Activated naive CD8-positive, alpha-beta T cell treated with anti-CD3 and anti-CD28 coated beads, Interleukin-2, amount 10 ng/mL, durations not matched to agents 7 days and 5 days (primary cell): ENCODE results near the gene PADI6. TPM values are rescaled to one million over a fixed set of nuclear protein-coding genes. Genes with fewer than 3 reads are reported as not detected.

Source experiments
- ATAC-seq: fragments of 150-1000 bp; cut with Tn5 transposase; one replicate; pipeline ENCODE4 v1.10.0; 2021; ENCODE audit warnings: low read depth, moderate library complexity
- POLR2A ChIA-PET: fragments of 350-600 bp; sonication (Branson Sonifier 250); formaldehyde crosslinking; loops from one replicate; lab custom pipeline; 2021; ENCODE audit warnings: antibody characterized with exemption; lab: Charles Lee
- DNase-seq: peaks from one replicate; pipeline ENCODE4 v3.0.0; 2021
- H3K27ac Mint-ChIP-seq: one replicate; pipeline ENCODE4 v1.8.0; 2022; ENCODE audit warnings: mild to moderate bottlenecking, mixed read lengths
- H3K27me3 Mint-ChIP-seq: one replicate; pipeline ENCODE4 v1.8.0; 2022; ENCODE audit warnings: mild to moderate bottlenecking, moderate library complexity, mixed read lengths
- H3K36me3 Mint-ChIP-seq: one replicate; pipeline ENCODE4 v1.8.0; 2021; ENCODE audit warnings: mild to moderate bottlenecking, mixed read lengths
- H3K4me1 Mint-ChIP-seq: one replicate; pipeline ENCODE4 v1.8.0; 2021; ENCODE audit warnings: mixed read lengths
- H3K4me3 Mint-ChIP-seq: one replicate; pipeline ENCODE4 v1.8.0; 2022; ENCODE audit warnings: mild to moderate bottlenecking, moderate library complexity, mixed read lengths
- H3K9me3 Mint-ChIP-seq: one replicate; pipeline ENCODE4 v1.8.0; 2021; ENCODE audit warnings: mixed read lengths
- total RNA-seq, 2 experiments: library from RNA; stranded (reverse); gene quantifications; one replicate each; pipeline ENCODE4 v1.2.3, GENCODE V29; 2021

Gene PADI6
- total RNA-seq, 2 experiments from 2014 or later, result not detected

DNA sequence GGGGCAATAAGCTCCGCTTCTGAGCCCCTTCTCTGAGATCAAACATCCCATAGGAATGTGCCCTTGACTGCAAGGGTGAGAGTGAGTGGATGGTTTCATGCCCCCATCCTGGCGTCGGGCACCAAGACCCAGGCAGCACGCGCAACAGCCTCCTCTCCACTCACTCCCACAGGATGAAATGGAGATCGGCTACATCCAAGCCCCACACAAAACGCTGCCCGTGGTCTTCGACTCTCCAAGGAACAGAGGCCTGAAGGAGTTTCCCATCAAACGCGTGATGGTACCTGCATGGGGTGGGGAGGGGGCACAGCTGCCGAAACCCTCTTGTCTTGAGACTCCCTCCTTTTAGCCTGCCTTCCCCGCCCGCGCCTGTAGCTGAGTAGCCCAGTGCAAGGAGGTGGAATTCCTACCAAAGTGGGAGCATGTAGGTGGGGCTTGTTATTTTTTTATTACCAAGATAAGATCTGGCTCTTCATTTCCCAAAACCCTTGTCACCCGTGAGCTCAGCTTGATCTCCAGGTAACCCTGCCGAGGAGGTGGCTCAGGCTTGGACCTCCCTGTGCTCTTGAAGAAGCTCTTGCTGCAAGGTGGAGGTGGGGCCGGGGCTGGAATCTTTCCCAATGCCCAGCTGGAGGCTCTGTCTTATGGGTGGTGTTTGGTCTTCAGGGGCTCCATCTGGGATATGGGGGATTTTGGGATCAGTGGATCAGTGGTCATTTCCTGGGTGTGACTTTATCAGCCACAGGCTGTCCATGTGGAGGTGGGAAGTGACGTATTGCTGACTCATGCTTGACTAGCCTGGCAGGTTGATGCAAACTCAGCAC lies 24.0 kb upstream of the PADI6 start:
- Mint-ChIP-seq H3K36me3 (no peaks in the 10 kb centered on the region), H3K4me3 (no peak overlapping the region), H3K4me1 (peaks cover 8% of the 10 kb centered on the region), H3K27me3 (peaks cover 7% of the 10 kb centered on the region), H3K9me3 (no peaks in the 10 kb centered on the region), H3K27ac (no peak overlapping the region)
- POLR2A ChIA-PET, result no interaction called here
- DNase-seq (peak; percentile 19), ATAC-seq (no peak)

DNA sequence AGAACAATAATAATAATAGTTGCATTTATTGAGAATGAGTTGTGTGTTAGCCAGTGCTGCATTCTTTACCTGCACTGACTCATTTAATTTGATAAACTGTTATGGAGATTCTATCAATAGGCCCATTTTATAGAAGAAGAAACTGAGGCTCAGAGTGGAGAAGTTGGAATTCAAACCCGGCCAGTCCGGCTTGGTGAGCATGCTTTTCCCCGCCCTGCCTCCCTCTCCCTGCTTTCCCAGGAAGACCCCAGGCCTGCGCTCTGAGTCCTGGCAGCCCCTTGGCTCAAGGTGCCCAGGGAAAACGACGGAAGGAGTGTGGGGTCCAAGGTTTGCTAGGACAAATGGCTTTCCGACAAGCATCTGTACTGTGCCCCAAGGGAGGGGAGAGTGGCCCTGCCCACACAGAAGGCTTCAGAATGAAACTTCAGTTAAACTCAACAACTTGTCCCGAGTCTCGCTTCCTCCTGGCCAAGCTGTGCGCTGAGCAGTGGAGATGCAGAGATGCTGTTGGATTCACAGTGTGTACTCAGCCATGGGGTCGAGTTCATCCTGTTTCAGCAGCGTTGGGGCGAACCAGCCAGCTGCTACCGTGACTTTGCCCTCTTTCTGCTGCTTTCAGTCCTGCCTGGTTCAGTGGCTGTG lies 23.3 kb upstream of the PADI6 start:
- Mint-ChIP-seq H3K4me3 (no peak overlapping the region), H3K27ac (no peak overlapping the region), H3K4me1 (peaks cover 8% of the 10 kb centered on the region), H3K27me3 (peaks cover 7% of the 10 kb centered on the region), H3K36me3 (no peaks in the 10 kb centered on the region), H3K9me3 (no peaks in the 10 kb centered on the region)
- POLR2A ChIA-PET, result no interaction called here
- ATAC-seq (no peak), DNase-seq (peak; percentile 8)

DNA sequence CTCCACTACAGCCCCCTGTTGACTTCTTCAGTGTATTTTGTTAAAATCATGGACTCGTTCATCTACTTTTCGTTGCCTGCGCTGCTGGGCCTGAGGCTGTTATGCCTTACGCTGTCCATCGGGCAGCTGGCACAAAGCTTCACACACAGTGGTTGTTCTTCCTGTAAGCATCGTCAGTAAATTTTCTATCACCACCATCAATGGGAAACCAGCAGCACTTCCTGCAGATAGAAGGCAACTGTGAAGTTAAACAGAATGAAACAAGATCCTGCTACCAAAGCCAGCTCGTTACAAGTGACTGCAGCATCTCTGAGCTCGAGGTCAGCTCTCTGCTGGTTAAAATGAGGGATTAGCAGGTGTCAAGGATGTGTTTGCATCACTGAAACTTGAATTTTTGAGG lies 21.9 kb upstream of the PADI6 start:
- H3K27me3 Mint-ChIP-seq, result peaks cover 7% of the 10 kb centered on the region
- peaks cover 10% of the 10 kb centered on the region for H3K4me1 Mint-ChIP-seq
- POLR2A ChIA-PET, result no interaction called here
- no peaks in the 10 kb centered on the region for H3K9me3 Mint-ChIP-seq
- H3K36me3 Mint-ChIP-seq, result no peaks in the 10 kb centered on the region
- no peak for ATAC-seq
- DNase-seq, result no peak
- peak overlapping the region; percentile 84 for H3K27ac Mint-ChIP-seq
- peak overlapping the region; percentile 59 for H3K4me3 Mint-ChIP-seq

DNA sequence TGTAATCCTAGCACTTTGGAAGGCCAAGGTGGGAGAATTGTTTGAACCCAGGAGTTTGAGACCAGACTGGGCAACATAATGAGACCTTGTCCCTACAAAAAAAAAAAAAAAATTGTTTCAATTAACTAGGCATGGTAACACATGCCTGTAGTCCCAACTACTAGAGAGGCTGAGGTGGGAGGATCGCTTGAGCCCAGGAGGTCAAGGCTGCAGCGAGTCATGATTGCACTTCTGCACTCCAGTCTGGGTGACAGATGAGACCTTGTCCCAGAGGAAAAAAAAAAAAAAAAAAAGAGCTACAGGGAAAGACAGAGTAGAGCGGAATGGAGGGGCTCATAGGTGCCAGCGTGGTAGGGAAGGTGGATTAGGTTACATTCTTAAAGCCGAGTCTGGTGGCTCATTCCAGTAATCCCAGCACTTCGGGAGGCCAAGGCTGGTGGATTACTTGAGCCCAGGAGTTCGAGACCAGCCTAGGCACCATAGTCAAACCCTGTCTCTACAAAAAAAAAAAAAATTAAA lies 21.0 kb upstream of the PADI6 start:
- ATAC-seq (no peak), DNase-seq (no peak)
- Mint-ChIP-seq H3K27ac (no peak overlapping the region), H3K4me3 (no peak overlapping the region), H3K27me3 (peaks cover 6% of the 10 kb centered on the region), H3K4me1 (peaks cover 14% of the 10 kb centered on the region), H3K9me3 (no peaks in the 10 kb centered on the region), H3K36me3 (no peaks in the 10 kb centered on the region)
- POLR2A ChIA-PET, result no interaction called here

DNA sequence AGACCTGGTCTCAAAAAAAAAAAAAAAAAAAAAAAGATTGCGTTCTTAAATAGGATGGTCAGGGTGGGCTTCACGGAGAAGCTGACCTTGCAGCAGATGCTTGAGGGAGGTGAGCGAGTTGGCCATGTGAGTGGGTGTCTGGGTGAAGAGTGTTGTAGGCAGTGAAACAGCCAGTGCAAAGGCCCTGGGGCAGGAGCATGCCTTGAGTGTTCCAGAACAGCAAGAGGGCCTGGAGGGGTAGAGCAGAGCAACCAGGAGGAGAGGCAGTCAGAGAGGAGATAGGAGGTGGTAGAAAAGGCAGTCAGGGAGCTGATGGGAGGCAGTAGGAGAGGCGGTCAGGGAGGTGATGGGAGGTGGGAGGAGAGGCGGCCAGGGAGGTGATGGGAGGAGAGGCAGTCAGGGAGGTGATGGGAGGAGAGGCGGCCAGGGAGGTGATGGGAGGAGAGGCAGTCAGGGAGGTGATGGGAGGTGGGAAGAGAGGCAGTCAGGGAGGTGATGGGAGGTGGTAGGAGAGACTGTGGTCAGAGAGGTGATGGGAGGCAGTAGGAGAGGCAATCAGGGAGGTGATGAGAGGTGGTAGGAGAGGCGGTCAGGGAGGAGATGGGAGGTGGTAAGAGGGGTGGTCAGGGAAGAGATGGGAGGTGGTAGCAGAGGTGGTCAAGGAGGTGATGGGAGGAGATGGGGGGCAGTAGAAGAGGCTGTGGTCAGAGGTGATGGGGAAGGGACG lies 20.2 kb upstream of the PADI6 start:
- POLR2A ChIA-PET, result no interaction called here
- H3K4me3 Mint-ChIP-seq, result no peak overlapping the region
- ATAC-seq (no peak), DNase-seq (no peak)
- no peaks in the 10 kb centered on the region for H3K9me3 Mint-ChIP-seq
- peaks cover 20% of the 10 kb centered on the region for H3K4me1 Mint-ChIP-seq
- H3K27ac Mint-ChIP-seq, result peak overlapping the region; percentile 5
- peaks cover under 1% of the 10 kb centered on the region for H3K36me3 Mint-ChIP-seq
- peaks cover 3% of the 10 kb centered on the region for H3K27me3 Mint-ChIP-seq

DNA sequence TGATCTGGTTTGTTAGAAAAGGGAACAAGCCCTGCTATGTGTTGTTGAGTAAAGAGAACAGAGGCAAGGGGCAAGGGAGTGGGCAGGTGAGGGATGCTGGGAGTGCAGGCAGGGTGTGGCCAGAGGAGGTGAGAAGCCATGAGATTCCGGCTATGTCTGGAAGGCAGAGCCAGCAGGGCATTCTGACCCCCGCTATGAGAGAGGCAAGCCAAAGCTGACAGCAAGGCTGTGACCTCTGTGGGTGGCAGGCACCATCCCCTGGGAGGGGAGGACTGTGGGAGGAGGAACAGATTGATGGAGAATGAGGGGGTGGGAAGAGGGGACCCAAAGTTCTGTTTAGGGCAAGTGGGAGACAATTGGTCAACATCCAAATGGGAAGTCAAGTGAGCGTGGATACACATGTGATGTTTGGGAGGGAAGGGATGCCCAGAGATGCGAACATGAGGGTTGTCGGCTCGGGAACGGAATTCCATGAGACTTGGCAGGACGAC lies 19.5 kb upstream of the PADI6 start:
- POLR2A ChIA-PET, result no interaction called here
- Mint-ChIP-seq H3K4me3 (no peak overlapping the region), H3K9me3 (no peaks in the 10 kb centered on the region), H3K27ac (no peak overlapping the region), H3K36me3 (peaks cover 2% of the 10 kb centered on the region), H3K4me1 (peaks cover 21% of the 10 kb centered on the region), H3K27me3 (peaks cover 1% of the 10 kb centered on the region)
- DNase-seq (no peak), ATAC-seq (no peak)

DNA sequence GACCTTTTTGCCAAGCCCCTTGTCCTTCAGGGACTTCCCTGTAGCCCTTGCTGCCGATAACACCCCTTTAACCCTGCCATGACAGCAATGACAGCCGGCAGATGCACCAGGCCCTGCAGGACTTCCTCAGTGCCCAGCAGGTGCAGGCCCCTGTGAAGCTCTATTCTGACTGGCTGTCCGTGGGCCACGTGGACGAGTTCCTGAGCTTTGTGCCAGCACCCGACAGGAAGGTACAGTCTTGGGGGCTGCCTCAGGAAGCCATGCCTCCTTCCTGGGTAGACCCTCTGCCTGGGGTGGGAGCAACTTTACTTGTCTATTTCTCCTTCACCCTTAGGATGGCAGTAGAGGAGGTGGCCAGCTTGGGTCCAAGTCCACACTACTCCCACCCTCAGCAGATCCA lies 16.1 kb upstream of the PADI6 start:
- Mint-ChIP-seq H3K27ac (peak overlapping the region; percentile 85), H3K9me3 (no peaks in the 10 kb centered on the region), H3K4me1 (peaks cover 12% of the 10 kb centered on the region), H3K36me3 (peaks cover 8% of the 10 kb centered on the region), H3K27me3 (no peaks in the 10 kb centered on the region), H3K4me3 (peak overlapping the region; percentile 75)
- DNase-seq (peak; percentile 69), ATAC-seq (peak; percentile 98)
- POLR2A ChIA-PET, result interaction anchor here (0.6 to 1.6 kb wide), 5 partner anchors 11 to 85 kb away, joined by 3 to 14 read pairs (median 5); partner anchors contain the start of genes PADI6 and RCC2

DNA sequence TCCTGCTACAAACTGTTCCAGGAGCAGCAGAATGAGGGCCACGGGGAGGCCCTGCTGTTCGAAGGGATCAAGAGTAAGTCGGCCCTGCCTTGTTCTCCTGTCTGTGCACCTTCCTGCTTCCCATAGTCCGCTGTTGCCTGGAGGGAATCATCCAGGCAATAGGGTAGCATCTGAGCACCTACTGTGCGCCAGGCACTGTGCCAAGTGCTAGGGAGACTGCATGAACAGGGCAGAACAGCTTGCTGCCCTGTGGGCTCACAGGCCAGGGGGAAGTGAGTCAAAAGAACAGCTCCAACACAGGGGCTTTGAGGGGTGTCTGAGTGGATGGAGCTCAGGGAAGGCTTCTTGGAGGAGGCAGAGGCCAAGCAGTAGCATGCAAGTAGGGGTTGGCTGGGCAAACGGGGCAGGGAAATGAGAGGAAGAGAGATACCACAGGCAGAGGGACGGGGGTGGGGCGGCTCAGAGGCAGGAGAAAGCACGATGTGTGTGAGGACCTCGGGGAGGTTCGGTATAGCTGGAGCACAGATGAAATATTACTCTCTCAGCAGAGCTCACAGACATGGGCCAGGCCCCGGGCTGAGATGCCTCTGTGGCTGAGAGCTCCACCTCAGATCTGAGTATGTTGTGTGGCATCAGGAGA lies 15.5 kb upstream of the PADI6 start:
- Mint-ChIP-seq H3K27me3 (no peaks in the 10 kb centered on the region), H3K9me3 (no peaks in the 10 kb centered on the region), H3K27ac (peak overlapping the region; percentile 85), H3K4me1 (peaks cover 12% of the 10 kb centered on the region), H3K36me3 (peaks cover 10% of the 10 kb centered on the region), H3K4me3 (peak overlapping the region; percentile 75)
- POLR2A ChIA-PET, result interaction anchor here (0.6 to 1.6 kb wide), 6 partner anchors 11 to 227 kb away, joined by 3 to 14 read pairs (median 4); partner anchors contain the start of genes PADI6 and RCC2
- DNase-seq, result peak; percentile 47
- ATAC-seq, result peak; percentile 3

DNA sequence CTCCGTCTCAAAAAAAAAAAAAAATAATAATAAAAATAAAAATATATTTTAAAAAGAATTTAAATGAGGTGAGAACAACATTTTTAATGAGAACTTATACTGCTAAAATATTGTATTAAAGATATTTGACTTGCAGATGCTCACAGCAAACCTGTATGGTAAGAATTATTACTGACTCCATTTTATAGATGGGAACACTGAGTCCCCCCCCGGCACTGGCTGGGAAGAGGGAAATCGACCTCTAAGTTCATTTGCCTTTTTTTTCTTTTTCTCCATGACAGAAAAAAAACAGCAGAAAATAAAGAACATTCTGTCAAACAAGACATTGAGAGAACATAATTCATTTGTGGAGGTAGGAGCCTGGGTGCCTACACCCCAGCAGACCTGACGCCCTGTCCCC lies 13.4 kb upstream of the PADI6 start:
- no peak for DNase-seq
- POLR2A ChIA-PET, result no interaction called here
- no peak for ATAC-seq
- H3K27me3 Mint-ChIP-seq, result no peaks in the 10 kb centered on the region
- no peak overlapping the region for H3K27ac Mint-ChIP-seq
- H3K9me3 Mint-ChIP-seq, result no peaks in the 10 kb centered on the region
- peaks cover 11% of the 10 kb centered on the region for H3K36me3 Mint-ChIP-seq
- H3K4me1 Mint-ChIP-seq, result peaks cover 12% of the 10 kb centered on the region
- no peak overlapping the region for H3K4me3 Mint-ChIP-seq

DNA sequence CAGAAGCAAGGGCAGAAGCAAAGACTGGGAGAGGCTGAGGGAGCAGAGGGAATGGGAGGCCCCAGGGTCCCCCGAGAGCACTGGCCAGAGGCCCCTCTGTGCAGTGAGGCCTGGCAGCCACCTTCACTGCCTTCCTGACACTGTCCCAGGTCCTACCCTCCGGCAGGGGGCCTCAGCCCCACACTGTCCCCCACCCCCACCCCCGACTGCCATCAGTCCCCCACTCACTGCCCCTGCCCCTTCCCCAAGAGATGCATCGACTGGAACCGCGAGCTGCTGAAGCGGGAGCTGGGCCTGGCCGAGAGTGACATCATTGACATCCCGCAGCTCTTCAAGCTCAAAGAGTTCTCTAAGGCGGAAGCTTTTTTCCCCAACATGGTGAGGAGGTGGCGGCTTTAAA lies 13.0 kb upstream of the PADI6 start:
- H3K4me3 Mint-ChIP-seq, result no peak overlapping the region
- H3K9me3 Mint-ChIP-seq, result no peaks in the 10 kb centered on the region
- peaks cover 12% of the 10 kb centered on the region for H3K36me3 Mint-ChIP-seq
- peaks cover 4% of the 10 kb centered on the region for H3K27me3 Mint-ChIP-seq
- peaks cover 12% of the 10 kb centered on the region for H3K4me1 Mint-ChIP-seq
- DNase-seq, result no peak
- POLR2A ChIA-PET, result no interaction called here
- no peak for ATAC-seq
- no peak overlapping the region for H3K27ac Mint-ChIP-seq

DNA sequence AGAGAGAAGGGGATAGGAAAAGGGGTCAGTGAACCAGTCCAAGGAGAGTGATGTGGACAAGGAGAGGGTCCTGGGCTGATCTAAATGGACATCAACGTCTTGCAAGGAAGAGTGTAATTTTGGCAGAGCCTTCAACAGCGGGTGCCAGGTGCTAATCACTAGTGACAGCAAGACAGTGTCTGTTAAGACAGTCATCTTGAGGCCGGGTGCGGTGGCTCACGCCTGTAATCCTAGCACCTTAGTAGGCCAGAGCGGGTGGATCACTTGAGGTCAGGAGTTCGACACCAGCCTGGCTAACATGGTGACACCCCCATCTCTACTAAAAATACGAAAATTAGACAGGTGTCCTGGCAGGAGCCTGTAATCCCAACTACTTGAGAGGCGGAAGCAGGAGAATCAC lies 12.2 kb upstream of the PADI6 start:
- Mint-ChIP-seq H3K27ac (no peak overlapping the region), H3K4me1 (peaks cover 12% of the 10 kb centered on the region), H3K27me3 (peaks cover 4% of the 10 kb centered on the region), H3K36me3 (peaks cover 12% of the 10 kb centered on the region), H3K9me3 (no peaks in the 10 kb centered on the region), H3K4me3 (no peak overlapping the region)
- DNase-seq (no peak), ATAC-seq (no peak)
- POLR2A ChIA-PET, result interaction anchor here (0.6 kb wide), 1 partner anchor 654 kb away, joined by 6 read pairs; no protein-coding TSS in a partner anchor

DNA sequence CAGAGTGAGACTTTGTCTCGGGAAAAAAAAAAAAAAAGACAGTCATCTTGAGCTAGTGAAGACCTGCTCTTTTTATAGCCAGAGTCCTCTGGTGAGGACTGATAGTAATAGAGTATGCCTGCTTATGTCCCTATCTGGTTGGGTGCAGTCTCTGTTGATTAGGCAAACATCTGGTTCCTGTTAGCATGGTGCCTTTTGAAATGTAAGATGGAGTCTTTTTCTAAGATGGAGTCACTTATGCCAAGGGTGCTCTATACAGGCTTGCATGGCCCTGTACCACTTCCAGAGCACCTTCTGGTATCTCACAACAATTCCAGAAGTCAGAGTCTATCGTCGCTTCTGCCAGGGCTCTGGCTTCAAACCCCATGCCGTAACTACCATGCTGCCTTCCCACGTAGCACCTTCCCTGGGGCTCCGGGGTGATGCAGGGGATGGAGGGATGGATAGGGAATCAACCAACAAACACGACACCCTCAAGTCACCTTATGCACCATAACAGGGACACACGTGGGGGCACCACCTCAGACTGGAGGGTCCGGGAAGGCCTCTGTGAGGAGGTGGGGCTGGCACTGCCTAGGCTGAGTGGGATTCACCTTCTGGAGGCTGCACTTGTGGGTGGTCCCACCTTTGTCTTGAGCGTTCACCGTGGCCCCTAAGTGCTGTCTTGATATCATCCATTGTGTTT lies 11.6 kb upstream of the PADI6 start:
- H3K27ac Mint-ChIP-seq, result no peak overlapping the region
- no peak for DNase-seq
- H3K9me3 Mint-ChIP-seq, result no peaks in the 10 kb centered on the region
- POLR2A ChIA-PET, result no interaction called here
- H3K27me3 Mint-ChIP-seq, result peaks cover 6% of the 10 kb centered on the region
- peaks cover 12% of the 10 kb centered on the region for H3K36me3 Mint-ChIP-seq
- ATAC-seq, result no peak
- H3K4me1 Mint-ChIP-seq, result peaks cover 11% of the 10 kb centered on the region
- H3K4me3 Mint-ChIP-seq, result no peak overlapping the region
